Measurements from ENCODE around the gene RHOT2.

GRCh38 chr16:681746-682427, 14.0 kb downstream of the RHOT2 start:
- TF ChIP-seq CTCF (IDR thresholded peaks at IDR 0.05): no peak
- TF ChIP-seq POLR2A (IDR thresholded peaks at IDR 0.05): no peak
